Measurements from ENCODE around the gene SARNP. TPM values are rescaled to one million over a fixed set of nuclear protein-coding genes. Genes with fewer than 3 reads are reported as not detected.

SARNP gene
- total RNA-seq, 1 donor from 2014 or later: 69.9 TPM

GRCh38 chr12:55743406-55744339 is 73.9 kb downstream of the SARNP start:
- intact Hi-C loops (cut with micrococcal nuclease): loop anchor here (1.0 to 2.0 kb wide), 3 partner anchors 74 to 725 kb away; partner anchors contain the start of genes PA2G4, SARNP and SPRYD4

- intact Hi-C loops (cut with micrococcal nuclease): loop anchor here (1.0 to 2.0 kb wide), 3 partner anchors 74 to 726 kb away; partner anchors contain the start of genes PA2G4, SARNP and SPRYD4
Measured at GRCh38 chr12:55742719-55743405, 74.7 kb downstream of the SARNP start, which contains the start of gene GDF11. GDF11 (plus strand) TSS chr12:55743122; CDS start chr12:55743317, 195 bp downstream.

GRCh38 chr12:55741931-55742680 is 75.4 kb downstream of the SARNP start:
- intact Hi-C loops (cut with micrococcal nuclease): loop anchor here (2.0 kb wide), 1 partner anchor 727 kb away; the partner anchor contains the start of gene SPRYD4

GRCh38 chr12:55739025-55739378 is 78.5 kb downstream of the SARNP start:
- intact Hi-C loops (cut with micrococcal nuclease): loop anchor here (1.0 to 2.0 kb wide), 4 partner anchors 58 to 550 kb away; partner anchors contain the start of genes NABP2 and PA2G4

- intact Hi-C loops (cut with micrococcal nuclease): loop anchor here (1.0 to 2.0 kb wide), 16 partner anchors 9 to 550 kb away; partner anchors contain the start of genes BLOC1S1, CD63, DNAJC14 and NABP2
Measured at GRCh38 chr12:55738123-55739024, 79.2 kb downstream of the SARNP start.

- intact Hi-C loops (cut with micrococcal nuclease): loop anchor here (1.0 to 2.0 kb wide), 17 partner anchors 8 to 549 kb away; partner anchors contain the start of genes BLOC1S1, CD63, DNAJC14 and NABP2
Measured at GRCh38 chr12:55737581-55738122, 79.9 kb downstream of the SARNP start.

GRCh38 chr12:55736780-55737580 is 80.5 kb downstream of the SARNP start:
- intact Hi-C loops (cut with micrococcal nuclease): loop anchor here (1.0 kb wide), 2 partner anchors 13 to 91 kb away; no protein-coding TSS in a partner anchor

- intact Hi-C loops (cut with micrococcal nuclease): no loop called here
Measured at GRCh38 chr12:55736076-55736475, 81.4 kb downstream of the SARNP start.

- intact Hi-C loops (cut with micrococcal nuclease): no loop called here
Measured at GRCh38 chr12:55734595-55734994, 82.9 kb downstream of the SARNP start.

GRCh38 chr12:55733858-55734257 is 83.7 kb downstream of the SARNP start:
- intact Hi-C loops (cut with micrococcal nuclease): no loop called here

- intact Hi-C loops (cut with micrococcal nuclease): no loop called here
Measured at GRCh38 chr12:55733021-55733555, 84.4 kb downstream of the SARNP start.

GRCh38 chr12:55732288-55732687 is 85.2 kb downstream of the SARNP start:
- intact Hi-C loops (cut with micrococcal nuclease): no loop called here

GRCh38 chr12:55729819-55730818 is 87.4 kb downstream of the SARNP start:
- intact Hi-C loops (cut with micrococcal nuclease): loop anchor here (1.0 to 2.0 kb wide), 5 partner anchors 8 to 541 kb away; partner anchors contain the start of genes BLOC1S1, PYM1 and ZC3H10

GRCh38 chr12:55728939-55729818 is 88.3 kb downstream of the SARNP start, which contains the start of gene CD63:
CD63 (minus strand) TSS chr12:55729009; CDS start chr12:55728341, 668 bp downstream.
- intact Hi-C loops (cut with micrococcal nuclease): loop anchor here (1.0 to 2.0 kb wide), 3 partner anchors 9 to 540 kb away; partner anchors contain the start of gene BLOC1S1

GRCh38 chr12:55728186-55728938 is 89.2 kb downstream of the SARNP start:
- intact Hi-C loops (cut with micrococcal nuclease): loop anchor here (2.0 kb wide), 1 partner anchor 540 kb away; no protein-coding TSS in a partner anchor
